Measurements from ENCODE around the gene ZBTB7A. TPM values are rescaled to one million over a fixed set of nuclear protein-coding genes. Genes with fewer than 3 reads are reported as not detected.
A peak's percentile ranks its signal among the peaks of the same experiment; 100 is the strongest.

Gene ZBTB7A
- total RNA-seq, 2 donors from 2014 or later: 30.9 to 31.3 TPM

DNA sequence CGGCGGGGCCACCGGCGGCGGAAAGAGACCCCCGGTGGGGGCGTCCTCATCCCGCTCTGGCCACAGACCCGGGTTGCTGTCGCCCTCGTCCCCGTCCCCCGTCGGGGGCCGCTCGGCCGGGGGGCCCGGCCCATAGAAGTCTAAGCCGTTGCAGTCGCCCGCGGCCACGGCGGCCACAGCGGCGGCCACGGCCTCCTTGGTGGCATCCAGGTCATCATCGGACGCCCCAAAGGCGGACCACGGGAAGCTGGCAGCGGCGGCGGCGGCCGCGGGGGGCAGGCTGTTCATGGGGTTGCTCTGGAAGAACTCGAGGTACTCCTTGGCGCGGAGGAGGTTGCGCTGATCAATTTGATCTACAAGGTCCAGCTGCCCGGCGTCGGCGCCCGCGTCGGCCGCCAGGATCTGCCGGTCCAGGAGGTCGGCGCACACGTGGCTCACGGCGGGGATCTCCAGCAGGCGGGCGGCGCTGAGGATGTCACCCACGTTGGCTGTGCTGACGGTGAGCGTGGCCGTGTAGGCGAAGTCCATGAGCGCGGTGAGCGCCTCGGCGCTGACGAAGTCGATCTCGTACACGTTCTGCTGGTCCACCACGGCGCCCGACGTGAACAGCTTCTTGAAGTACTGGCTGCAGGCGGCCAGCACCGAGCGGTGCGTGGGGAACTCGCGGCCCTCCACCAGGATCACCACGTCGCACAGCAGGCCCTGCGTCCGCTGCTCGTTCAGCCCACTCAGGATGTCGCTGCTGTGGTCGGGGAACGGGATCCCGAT, 12.1 kb downstream of the ZBTB7A start:
- DNase-seq (no peak), ATAC-seq (no peak)
- WGBS, 2 donors: 93% methylated on average over 68 of the region's 91 CpGs; no CpG with 5 or more reads in 1 of the 2 donors
- Histone ChIP-seq H3K36me3 (replicated peaks in 1 of 2; ENCODE audit: insufficient read depth in 1 of 2, low read depth in 2 of 2) (peaks cover 0 to 12% of the 10 kb centered on the region in 2 donors), H3K9me3 (no peaks in the 10 kb centered on the region), H3K4me1 (peaks cover 50% of the 10 kb centered on the region), H3K4me3 (no peak overlapping the region), H3K27ac (no peak overlapping the region), H3K27me3 (no peaks in the 10 kb centered on the region)
- no peak for TF ChIP-seq POLR2A (IDR thresholded peaks at IDR 0.05)
- TF ChIP-seq, protein P1, sequence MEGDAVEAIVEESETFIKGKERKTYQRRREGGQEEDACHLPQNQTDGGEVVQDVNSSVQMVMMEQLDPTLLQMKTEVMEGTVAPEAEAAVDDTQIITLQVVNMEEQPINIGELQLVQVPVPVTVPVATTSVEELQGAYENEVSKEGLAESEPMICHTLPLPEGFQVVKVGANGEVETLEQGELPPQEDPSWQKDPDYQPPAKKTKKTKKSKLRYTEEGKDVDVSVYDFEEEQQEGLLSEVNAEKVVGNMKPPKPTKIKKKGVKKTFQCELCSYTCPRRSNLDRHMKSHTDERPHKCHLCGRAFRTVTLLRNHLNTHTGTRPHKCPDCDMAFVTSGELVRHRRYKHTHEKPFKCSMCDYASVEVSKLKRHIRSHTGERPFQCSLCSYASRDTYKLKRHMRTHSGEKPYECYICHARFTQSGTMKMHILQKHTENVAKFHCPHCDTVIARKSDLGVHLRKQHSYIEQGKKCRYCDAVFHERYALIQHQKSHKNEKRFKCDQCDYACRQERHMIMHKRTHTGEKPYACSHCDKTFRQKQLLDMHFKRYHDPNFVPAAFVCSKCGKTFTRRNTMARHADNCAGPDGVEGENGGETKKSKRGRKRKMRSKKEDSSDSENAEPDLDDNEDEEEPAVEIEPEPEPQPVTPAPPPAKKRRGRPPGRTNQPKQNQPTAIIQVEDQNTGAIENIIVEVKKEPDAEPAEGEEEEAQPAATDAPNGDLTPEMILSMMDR (IDR thresholded peaks at IDR 0.05): no peak
- intact Hi-C loops (cut with DNase I): no loop called here

DNA sequence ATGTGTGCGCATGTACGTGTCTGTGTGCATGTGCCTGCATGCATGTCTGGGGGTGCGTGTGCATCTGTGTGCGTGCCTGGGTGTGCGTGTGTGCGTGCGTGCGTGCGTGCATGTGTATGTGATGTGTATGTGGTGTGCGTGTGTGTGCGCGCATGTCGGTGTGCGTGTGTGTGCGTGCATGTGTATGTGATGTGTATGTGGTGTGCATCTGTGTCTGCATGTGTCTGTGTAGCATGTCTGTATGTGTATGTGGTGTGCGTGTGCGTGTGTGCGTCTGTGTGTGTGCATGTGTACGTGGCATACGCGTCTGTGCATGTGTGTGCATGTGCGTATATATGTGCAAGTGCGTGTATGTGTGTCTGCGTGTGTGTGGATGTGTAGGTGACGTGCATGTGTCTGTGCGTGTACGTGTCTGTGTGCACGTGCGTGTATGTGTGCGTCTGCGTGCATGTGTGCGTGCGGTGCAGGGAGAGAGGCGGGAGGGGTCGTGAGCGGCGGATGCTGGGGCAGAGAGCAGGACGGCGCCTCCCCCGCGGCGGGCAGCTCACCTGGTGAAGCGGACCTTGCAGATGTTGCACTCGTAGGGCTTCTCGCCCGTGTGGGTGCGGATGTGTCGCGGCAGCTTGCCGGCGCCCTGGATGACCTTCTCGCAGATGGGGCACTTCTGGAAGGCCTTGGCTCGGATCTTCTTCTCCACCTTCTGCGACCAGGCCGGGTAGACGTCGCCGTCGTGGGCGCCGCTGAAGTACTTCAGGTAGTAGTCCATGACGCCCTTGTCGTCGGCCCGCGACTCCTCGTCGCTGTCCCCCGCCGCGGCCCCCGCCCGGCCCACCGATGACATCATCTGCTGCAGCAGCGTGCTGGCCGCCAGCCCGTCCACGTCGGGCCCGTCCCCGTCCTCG, 13.0 kb downstream of the ZBTB7A start:
- DNase-seq: no peak
- H3K36me3 ChIP-seq (replicated peaks in 1 of 2; ENCODE audit: insufficient read depth in 1 of 2, low read depth in 2 of 2): peaks cover 0 to 12% of the 10 kb centered on the region in 2 donors
- H3K4me3 ChIP-seq: no peak overlapping the region
- H3K9me3 ChIP-seq: no peaks in the 10 kb centered on the region
- peaks cover 41% of the 10 kb centered on the region for H3K4me1 ChIP-seq
- no peak for ATAC-seq
- TF ChIP-seq, protein P1 (IDR thresholded peaks at IDR 0.05): no peak
- TF ChIP-seq POLR2A (IDR thresholded peaks at IDR 0.05): no peak
- H3K27ac ChIP-seq: peak overlapping the region in 2 of 4 donors; percentile 78 to 83
- H3K27me3 ChIP-seq: no peaks in the 10 kb centered on the region
- intact Hi-C loops (cut with DNase I): no loop called here
- WGBS, 2 donors: 88% methylated on average over 66 to 82 of the region's 82 CpGs

DNA sequence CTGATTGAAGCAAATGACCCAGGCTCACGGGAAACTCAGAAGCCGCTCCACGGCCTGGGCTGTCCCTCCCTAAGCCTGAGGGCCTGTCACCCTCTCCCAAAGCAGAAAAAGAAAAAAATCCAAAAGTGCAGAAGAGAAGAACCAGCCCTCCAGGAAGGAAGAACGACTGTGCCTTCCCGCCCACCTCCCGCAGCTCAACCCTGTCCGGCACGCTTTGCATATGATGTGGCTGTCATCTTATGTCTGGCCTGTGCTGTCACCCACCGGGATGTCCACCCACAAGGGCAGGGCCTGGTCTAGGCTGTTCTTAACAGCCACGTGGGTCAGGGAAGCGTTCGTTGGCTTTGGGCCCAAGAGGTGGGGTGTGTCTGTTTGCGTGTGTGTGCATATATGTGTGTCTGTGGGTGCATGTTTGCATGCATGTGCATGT, 13.7 kb downstream of the ZBTB7A start:
- H3K9me3 ChIP-seq: no peaks in the 10 kb centered on the region
- no peak for ATAC-seq
- H3K36me3 ChIP-seq (replicated peaks in 1 of 2; ENCODE audit: insufficient read depth in 1 of 2, low read depth in 2 of 2): peaks cover 0 to 12% of the 10 kb centered on the region in 2 donors
- H3K27me3 ChIP-seq: no peaks in the 10 kb centered on the region
- TF ChIP-seq, protein P1 (IDR thresholded peaks at IDR 0.05): no peak
- no peak for TF ChIP-seq POLR2A (IDR thresholded peaks at IDR 0.05)
- H3K27ac ChIP-seq: peak overlapping the region; percentile 62 to 83 (median 78)
- no peak overlapping the region for H3K4me3 ChIP-seq
- DNase-seq: peak in 1 of 4 donors; percentile 25
- intact Hi-C loops (cut with DNase I): no loop called here
- WGBS, 2 donors: 37 to 47% methylated on average over 10 to 13 of the region's 13 CpGs
- peaks cover 35% of the 10 kb centered on the region for H3K4me1 ChIP-seq

DNA sequence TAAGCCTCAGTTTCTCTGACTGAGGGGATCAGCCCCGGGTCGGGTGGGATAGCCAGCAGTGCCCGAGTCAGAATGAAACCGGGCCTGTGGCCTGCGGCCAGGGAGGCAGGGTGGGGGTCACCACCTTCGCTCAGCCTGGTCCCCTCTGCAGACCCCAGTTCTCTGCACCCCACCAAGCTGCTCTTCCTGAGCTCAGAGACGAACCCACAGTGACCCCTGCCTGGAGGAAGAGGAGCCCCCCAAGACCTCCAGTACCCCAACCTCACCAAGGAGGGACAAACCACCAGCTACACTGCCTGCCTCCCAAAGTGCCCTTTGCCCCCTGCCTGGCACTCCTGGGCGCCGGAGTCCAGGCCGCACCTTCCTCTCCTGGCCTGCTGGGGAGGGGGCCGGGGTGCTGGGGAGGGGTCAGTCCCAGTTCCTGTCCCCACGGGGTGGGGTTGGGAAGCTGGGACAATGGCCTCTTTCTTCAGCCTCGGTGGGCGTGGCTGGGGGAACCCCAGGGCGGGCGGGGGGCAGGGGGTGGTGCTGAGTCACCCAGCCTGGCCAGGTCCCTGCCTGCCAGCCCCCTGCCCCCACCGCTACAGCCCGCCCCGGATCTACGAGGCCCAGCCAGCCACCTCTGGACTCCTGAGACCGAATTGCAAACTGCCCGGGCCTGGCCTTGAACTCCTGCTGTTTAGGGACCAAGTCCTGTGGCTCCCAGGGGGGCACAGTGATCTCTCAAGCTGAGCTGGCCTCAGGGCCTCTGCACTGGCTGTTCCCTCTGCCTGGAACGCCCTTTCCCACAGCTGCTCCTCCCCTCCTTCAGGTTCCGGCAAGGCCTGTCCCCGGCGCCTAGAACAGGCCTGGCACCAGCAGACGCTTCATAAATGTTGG, 14.3 kb downstream of the ZBTB7A start:
- H3K4me1 ChIP-seq: peaks cover 31% of the 10 kb centered on the region
- peak overlapping the region; percentile 62 to 83 (median 78) for H3K27ac ChIP-seq
- H3K9me3 ChIP-seq: no peaks in the 10 kb centered on the region
- peak; percentile 81 for ATAC-seq
- DNase-seq: peak; percentile 68 to 83 (median 78)
- TF ChIP-seq, protein P1 (IDR thresholded peaks at IDR 0.05): no peak
- TF ChIP-seq POLR2A (IDR thresholded peaks at IDR 0.05): no peak
- no peaks in the 10 kb centered on the region for H3K27me3 ChIP-seq
- intact Hi-C loops (cut with DNase I): no loop called here
- peaks cover 0 to 13% of the 10 kb centered on the region in 2 donors for H3K36me3 ChIP-seq (replicated peaks in 1 of 2; ENCODE audit: insufficient read depth in 1 of 2, low read depth in 2 of 2)
- H3K4me3 ChIP-seq: no peak overlapping the region
- 41 to 58% methylated on average over 6 to 23 of the region's 27 CpGs for WGBS, 2 donors
